GM23338 (cell line): ENCODE data around the gene PRKAR1B. TPM values are rescaled to one million over a fixed set of nuclear protein-coding genes. Genes with fewer than 3 reads are reported as not detected.

ENCODE experiments used
- ATAC-seq: fragments of 200-7000 bp; cut with Tn5 transposase; 3 replicates; pipeline ENCODE4 v1.9.1; 2020
- DNase-seq: peaks from one replicate; pipeline ENCODE4 v3.0.0-alpha.2; 2015; ENCODE audit warnings: low spot score
- H2AFZ ChIP-seq: fragments of 200-600 bp; sonication (generic); 2 replicates; pipeline ENCODE4 v1.8.0; 2016; ENCODE audit warnings: antibody characterized with exemption, mild to moderate bottlenecking, moderate library complexity
- H3F3A ChIP-seq: fragments of 200-600 bp; sonication (generic); replicated peaks from 2 replicates; pipeline ENCODE4 v1.8.0; 2017; ENCODE audit warnings: antibody characterized with exemption, mixed run types, low read depth
- H3K27ac ChIP-seq: fragments of 200-600 bp; sonication (generic); 2 replicates; pipeline ENCODE4 v1.6.1; 2016; ENCODE audit warnings: low read depth
- H3K27me3 ChIP-seq: fragments of 200-600 bp; sonication (generic); 2 replicates; pipeline ENCODE4 v1.8.0; 2016; ENCODE audit warnings: mild to moderate bottlenecking, mixed run types, moderate library complexity; ENCODE audit not compliant: insufficient read depth
- H3K36me3 ChIP-seq: fragments of 200-600 bp; sonication (generic); 2 replicates; pipeline ENCODE4 v1.8.0; 2016; ENCODE audit warnings: mild to moderate bottlenecking; ENCODE audit not compliant: insufficient read depth
- H3K4me1 ChIP-seq: fragments of 200-600 bp; sonication (generic); 2 replicates; pipeline ENCODE4 v1.8.0; 2016; ENCODE audit warnings: mild to moderate bottlenecking, moderate library complexity; ENCODE audit not compliant: insufficient read depth
- H3K4me2 ChIP-seq: fragments of 200-600 bp; sonication (generic); 2 replicates; pipeline ENCODE4 v1.7.1; 2017; ENCODE audit warnings: mixed run types
- H3K4me3 ChIP-seq: fragments of 200-600 bp; sonication (generic); 2 replicates; pipeline ENCODE4 v1.6.1; 2016; ENCODE audit warnings: mixed run types
- H3K79me2 ChIP-seq: fragments of 200-600 bp; sonication (generic); replicated peaks from 2 replicates; pipeline ENCODE4 v1.8.0; 2017; ENCODE audit warnings: mild to moderate bottlenecking; ENCODE audit not compliant: insufficient read depth
- H3K9me2 ChIP-seq: fragments of 200-600 bp; sonication (generic); 2 replicates; pipeline ENCODE4 v1.8.0; 2017; ENCODE audit not compliant: insufficient read depth
- H4K20me1 ChIP-seq: fragments of 200-600 bp; sonication (generic); replicated peaks from 2 replicates; pipeline ENCODE4 v1.8.0; 2017; ENCODE audit warnings: mild to moderate bottlenecking; ENCODE audit not compliant: insufficient read depth
- H3K27ac Mint-ChIP-seq: 2 replicates; pipeline ENCODE4 v1.8.0; 2020; ENCODE audit warnings: inconsistent platforms, mild to moderate bottlenecking, moderate library complexity, mixed read lengths
- H3K27me3 Mint-ChIP-seq: 3 replicates; pipeline ENCODE4 v1.8.0; 2022; ENCODE audit warnings: low read depth, mild to moderate bottlenecking, moderate library complexity, mixed read lengths, inconsistent platforms; ENCODE audit not compliant: insufficient read depth, poor library complexity
- H3K36me3 Mint-ChIP-seq: 3 replicates; pipeline ENCODE4 v1.8.0; 2021; ENCODE audit warnings: low read depth, mild to moderate bottlenecking, inconsistent platforms, moderate library complexity, mixed read lengths
- H3K4me1 Mint-ChIP-seq: 3 replicates; pipeline ENCODE4 v1.8.0; 2020; ENCODE audit warnings: mild to moderate bottlenecking, inconsistent platforms, mixed read lengths
- H3K4me3 Mint-ChIP-seq: 3 replicates; pipeline ENCODE4 v1.8.0; 2021; ENCODE audit warnings: moderate library complexity, mild to moderate bottlenecking, inconsistent platforms, mixed read lengths
- H3K9me3 Mint-ChIP-seq: 3 replicates; pipeline ENCODE4 v1.8.0; 2020; ENCODE audit warnings: moderate library complexity, mild to moderate bottlenecking, inconsistent platforms, mixed read lengths
- CREB1 ChIP-seq: fragments of 250-450 bp; sonication (Bioruptor Pico); IDR thresholded peaks from 2 replicates; pipeline ENCODE4 v1.5.0; 2020; ENCODE audit warnings: low read depth, mild to moderate bottlenecking, moderate library complexity
- CTCF ChIP-seq, 2 experiments: fragments of 200-600 bp in 1 of 2; sonication (generic) in 1 of 2; conservative IDR thresholded peaks; 2 replicates each; pipeline versions ENCODE4 v1.5.1 to v1.6.1; 2016 to 2017; ENCODE audit warnings: antibody characterized with exemption in 2 of 2, low read depth in 2 of 2, mild to moderate bottlenecking in 2 of 2, moderate library complexity in 1 of 2
- ETS1 ChIP-seq: IDR thresholded peaks from 2 replicates; pipeline ENCODE4 v1.6.1; 2016; ENCODE audit warnings: antibody characterized with exemption
- EZH2phosphoT487 ChIP-seq: fragments of 200-600 bp; sonication (generic); IDR thresholded peaks from one replicate; pipeline ENCODE4 v1.8.1; 2018; ENCODE audit warnings: antibody characterized with exemption; ENCODE audit not compliant: unreplicated experiment
- JUNB ChIP-seq: IDR thresholded peaks from one replicate; pipeline ENCODE4 v1.6.1; 2016; ENCODE audit warnings: antibody characterized with exemption; ENCODE audit not compliant: unreplicated experiment
- NANOG ChIP-seq: IDR thresholded peaks from 2 replicates; pipeline ENCODE4 v1.6.1; 2016; ENCODE audit warnings: antibody characterized with exemption, borderline replicate concordance
- POLR2AphosphoS5 ChIP-seq: IDR thresholded peaks from 2 replicates; pipeline ENCODE4 v1.6.1; 2016; ENCODE audit warnings: antibody characterized with exemption, low read depth
- REST ChIP-seq: IDR thresholded peaks from one replicate; pipeline ENCODE4 v1.6.1; 2018; ENCODE audit warnings: antibody characterized with exemption; ENCODE audit not compliant: unreplicated experiment
- STAT1 ChIP-seq: IDR thresholded peaks from one replicate; pipeline ENCODE4 v1.6.1; 2016; ENCODE audit warnings: antibody characterized with exemption; ENCODE audit not compliant: unreplicated experiment
- ZNF114 ChIP-seq: fragments of 250-450 bp; sonication (Bioruptor Pico); IDR thresholded peaks from 2 replicates; pipeline ENCODE4 v1.5.0; 2020; ENCODE audit warnings: mild to moderate bottlenecking, moderate library complexity
- ZNF331 ChIP-seq: fragments of 250-450 bp; sonication (Bioruptor Pico); IDR thresholded peaks from 2 replicates; pipeline ENCODE4 v1.5.0; 2020; ENCODE audit warnings: low read depth, mild to moderate bottlenecking, moderate library complexity
- polyA plus RNA-seq: library from polyadenylated mRNA; unstranded; fragments of >200 nt; fragmentation: Nextera tagmentation; extraction: Ambion mirVana; gene quantifications from 2 replicates; pipeline ENCODE4 v1.2.1, GENCODE V29; 2016
- total RNA-seq: library from RNA; depleted of rRNA; stranded (reverse); fragments of >200 nt; shearing (Covaris generic); gene quantifications from 2 replicates; pipeline ENCODE4 v1.2.3, GENCODE V29; 2014

Gene PRKAR1B
- total and polyA plus RNA-seq, 2 experiments from 2014 or later, result 35.7 to 36.7 TPM

- no peak for TF ChIP-seq ETS1
- TF ChIP-seq REST, result no peak
- TF ChIP-seq EZH2phosphoT487, result no peak
- no peak for TF ChIP-seq ZNF114 (CRISPR knock-in tag)
- TF ChIP-seq ZNF331 (CRISPR knock-in tag), result no peak
Measured at GRCh38 chr7:527723-528122, 199.4 kb downstream of the PRKAR1B start (continued).

GRCh38 chr7:526460-527034 lies 200.5 kb downstream of the PRKAR1B start:
- Histone ChIP-seq H3K79me2 (no peaks in the 10 kb centered on the region), H2AFZ (no peak overlapping the region), H4K20me1 (no peaks in the 10 kb centered on the region; the same call in 1 of the 2 replicates), H3K4me3 (no peak overlapping the region), H3K9me2 (peaks cover 7% of the 10 kb centered on the region; the same call in 1 of the 2 replicates), H3K27me3 (peaks cover 36% of the 10 kb centered on the region), H3K27ac (no peak overlapping the region), H3K36me3 (no peaks in the 10 kb centered on the region), H3F3A (no peaks in the 10 kb centered on the region), H3K4me1 (peaks cover 3% of the 10 kb centered on the region; the same call in 1 of the 2 replicates), H3K4me2 (no peak overlapping the region)
- Mint-ChIP-seq H3K27ac (no peak overlapping the region), H3K4me1 (peaks cover 5% of the 10 kb centered on the region; the same call in 1 of the 3 replicates), H3K9me3 (no peaks in the 10 kb centered on the region), H3K36me3 (no peaks in the 10 kb centered on the region; the same call in 2 of the 3 replicates), H3K4me3 (no peak overlapping the region), H3K27me3 (peaks cover 32% of the 10 kb centered on the region)
- no peak for DNase-seq
- TF ChIP-seq REST (no peak), ETS1 (no peak), STAT1 (no peak), ZNF114 (CRISPR knock-in tag) (no peak), ZNF331 (CRISPR knock-in tag) (no peak), POLR2AphosphoS5 (no peak), JUNB (no peak), CREB1 (CRISPR knock-in tag) (no peak), CTCF (conservative IDR thresholded peaks at IDR 0.05; ENCODE audit: low read depth in 2 of 2) (no peak), NANOG (no peak)
- ATAC-seq, result no peak
